IPS-20b (cell line): Measurements from ENCODE around the gene CCR5AS.
"Not testable (repeated sequence)": the region's sequence is repeated elsewhere in the genome, so short reads cannot be mapped to it uniquely, and the experiment has no call there.

ENCODE experiments used
- H3K27ac ChIP-seq: one replicate; pipeline ENCODE4 v1.5.1; 2013; ENCODE audit warnings: low read length
- H3K27me3 ChIP-seq: 2 replicates; pipeline ENCODE4 v1.6.1; 2013; ENCODE audit warnings: mild to moderate bottlenecking, low read length, inconsistent platforms; ENCODE audit not compliant: insufficient read depth
- H3K36me3 ChIP-seq: 2 replicates; pipeline ENCODE4 v1.6.1; 2013; ENCODE audit warnings: low read depth, mild to moderate bottlenecking, inconsistent platforms, low read length, moderate library complexity; ENCODE audit not compliant: insufficient read depth
- H3K4me1 ChIP-seq: 2 replicates; pipeline ENCODE4 v1.6.1; 2013; ENCODE audit warnings: mild to moderate bottlenecking, control low read depth, inconsistent platforms, low read length, moderate library complexity; ENCODE audit not compliant: insufficient read depth
- H3K4me3 ChIP-seq: 2 replicates; pipeline ENCODE4 v1.5.1; 2013; ENCODE audit warnings: mild to moderate bottlenecking, low read length, inconsistent platforms
- H3K9ac ChIP-seq: 2 replicates; pipeline ENCODE4 v1.6.1; 2013; ENCODE audit warnings: low read depth, mild to moderate bottlenecking, inconsistent platforms, low read length, moderate library complexity
- H3K9me3 ChIP-seq: 2 replicates; pipeline ENCODE4 v1.6.1; 2013; ENCODE audit warnings: mild to moderate bottlenecking, low read depth, low read length, inconsistent platforms; ENCODE audit not compliant: insufficient read depth

The CCR5AS gene

DNA sequence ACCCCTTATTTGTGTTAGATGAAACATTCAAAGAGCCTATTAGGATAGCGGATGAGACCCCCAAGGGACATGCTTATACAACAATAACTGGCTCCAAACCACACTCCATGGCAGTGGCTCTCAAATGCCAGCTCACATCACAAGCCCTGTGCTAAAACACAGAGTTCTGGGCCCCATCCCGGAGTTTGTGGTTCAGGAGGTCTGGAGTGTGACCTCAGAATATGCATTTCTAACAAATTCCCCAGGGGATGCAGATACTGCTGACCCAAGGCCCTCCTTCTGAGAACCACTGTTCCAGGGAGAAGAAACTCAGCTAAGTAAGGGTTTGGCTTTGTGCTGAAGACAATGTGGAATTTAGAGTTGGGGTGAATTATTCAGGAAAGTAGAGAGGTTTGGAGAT, 3.8 kb upstream of the CCR5AS start:
- H3K36me3 ChIP-seq, result no peaks in the 10 kb centered on the region
- no peaks in the 10 kb centered on the region for H3K9me3 ChIP-seq
- no peak overlapping the region for H3K9ac ChIP-seq
- H3K27ac ChIP-seq, result no peak overlapping the region
- H3K4me3 ChIP-seq, result no peak overlapping the region
- no peaks in the 10 kb centered on the region for H3K27me3 ChIP-seq
- H3K4me1 ChIP-seq, result no peaks in the 10 kb centered on the region

DNA sequence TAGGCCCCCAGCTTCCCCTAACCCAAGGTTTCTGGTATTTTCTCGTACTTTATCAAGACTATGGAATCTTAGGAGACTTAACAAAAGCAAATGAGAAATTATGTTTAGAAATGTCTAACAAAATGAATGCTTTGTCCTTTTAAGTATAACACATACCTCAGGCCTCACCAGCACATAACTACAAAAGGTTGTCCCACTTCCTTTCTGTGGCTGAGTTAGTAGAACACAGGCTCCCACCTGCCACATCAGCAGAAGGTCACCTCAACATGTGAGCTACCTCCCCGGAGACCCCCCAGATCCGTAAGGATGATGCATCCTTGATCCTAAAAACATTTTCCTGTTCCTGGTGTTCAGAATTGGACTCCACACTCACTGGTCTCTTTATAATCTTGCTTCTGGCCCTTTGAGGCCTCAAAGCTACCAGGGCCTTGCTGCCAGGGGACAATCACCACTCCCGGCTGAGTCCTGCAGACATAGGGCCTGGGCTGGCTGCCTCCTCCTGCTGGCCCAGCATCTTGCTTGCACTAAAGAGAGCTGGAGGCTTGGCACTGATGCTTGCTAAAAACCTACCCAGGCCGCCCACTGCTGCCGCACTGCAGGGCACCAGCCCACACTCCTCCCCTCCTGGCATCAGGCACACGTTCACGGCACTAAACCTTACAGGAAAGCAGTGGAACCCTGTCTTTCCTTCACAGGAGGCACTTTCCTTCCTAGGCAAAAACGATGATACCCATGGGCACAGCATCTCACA, 3.0 kb upstream of the CCR5AS start:
- Histone ChIP-seq H3K36me3 (no peaks in the 10 kb centered on the region), H3K27ac (no peak overlapping the region), H3K4me3 (no peak overlapping the region), H3K9me3 (no peaks in the 10 kb centered on the region), H3K27me3 (no peaks in the 10 kb centered on the region), H3K4me1 (no peaks in the 10 kb centered on the region), H3K9ac (no peak overlapping the region)

DNA sequence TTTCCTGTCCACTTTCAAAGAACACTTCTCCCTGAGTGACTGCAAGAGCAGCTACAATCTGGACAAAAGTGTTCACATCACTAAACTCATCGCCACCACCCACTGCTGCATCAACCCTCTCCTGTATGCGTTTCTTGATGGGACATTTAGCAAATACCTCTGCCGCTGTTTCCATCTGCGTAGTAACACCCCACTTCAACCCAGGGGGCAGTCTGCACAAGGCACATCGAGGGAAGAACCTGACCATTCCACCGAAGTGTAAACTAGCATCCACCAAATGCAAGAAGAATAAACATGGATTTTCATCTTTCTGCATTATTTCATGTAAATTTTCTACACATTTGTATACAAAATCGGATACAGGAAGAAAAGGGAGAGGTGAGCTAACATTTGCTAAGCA, 2.0 kb upstream of the CCR5AS start:
- Histone ChIP-seq H3K27me3 (no peaks in the 10 kb centered on the region), H3K9ac (no peak overlapping the region), H3K27ac (no peak overlapping the region), H3K4me3 (no peak overlapping the region), H3K4me1 (no peaks in the 10 kb centered on the region), H3K9me3 (no peaks in the 10 kb centered on the region), H3K36me3 (no peaks in the 10 kb centered on the region)

DNA sequence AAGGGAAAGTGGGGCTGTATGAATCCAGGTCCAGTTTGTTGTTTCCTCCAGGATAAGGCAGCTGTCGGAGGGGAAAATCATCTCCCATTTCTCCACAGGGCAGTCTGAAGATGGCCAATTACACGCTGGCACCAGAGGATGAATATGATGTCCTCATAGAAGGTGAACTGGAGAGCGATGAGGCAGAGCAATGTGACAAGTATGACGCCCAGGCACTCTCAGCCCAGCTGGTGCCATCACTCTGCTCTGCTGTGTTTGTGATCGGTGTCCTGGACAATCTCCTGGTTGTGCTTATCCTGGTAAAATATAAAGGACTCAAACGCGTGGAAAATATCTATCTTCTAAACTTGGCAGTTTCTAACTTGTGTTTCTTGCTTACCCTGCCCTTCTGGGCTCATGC, 1.1 kb upstream of the CCR5AS start:
- Histone ChIP-seq H3K9ac (no peak overlapping the region), H3K4me1 (no peaks in the 10 kb centered on the region), H3K27ac (no peak overlapping the region), H3K9me3 (no peaks in the 10 kb centered on the region), H3K27me3 (no peaks in the 10 kb centered on the region), H3K36me3 (no peaks in the 10 kb centered on the region), H3K4me3 (no peak overlapping the region)

DNA sequence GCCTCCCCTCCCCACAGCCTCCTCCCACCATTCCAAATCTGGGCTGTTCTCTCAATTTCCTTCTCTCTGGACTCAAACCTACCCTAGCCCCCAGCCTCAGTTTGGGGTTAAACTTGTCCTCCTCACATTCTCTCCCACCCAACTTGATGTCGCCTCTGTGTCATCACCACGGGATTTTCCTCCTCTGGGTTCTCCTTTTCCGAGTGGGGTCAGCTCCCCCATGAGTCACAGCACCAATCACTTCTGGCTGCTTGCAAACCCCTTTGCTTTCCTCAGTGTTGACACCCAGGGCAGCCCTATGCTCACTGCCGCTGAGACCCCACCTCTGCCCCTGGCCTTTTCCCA, 451 bp downstream of the CCR5AS start:
- Histone ChIP-seq H3K9me3 (no peaks in the 10 kb centered on the region), H3K4me3 (no peak overlapping the region), H3K36me3 (no peaks in the 10 kb centered on the region), H3K27me3 (no peaks in the 10 kb centered on the region), H3K9ac (no peak overlapping the region), H3K27ac (no peak overlapping the region), H3K4me1 (no peaks in the 10 kb centered on the region)

DNA sequence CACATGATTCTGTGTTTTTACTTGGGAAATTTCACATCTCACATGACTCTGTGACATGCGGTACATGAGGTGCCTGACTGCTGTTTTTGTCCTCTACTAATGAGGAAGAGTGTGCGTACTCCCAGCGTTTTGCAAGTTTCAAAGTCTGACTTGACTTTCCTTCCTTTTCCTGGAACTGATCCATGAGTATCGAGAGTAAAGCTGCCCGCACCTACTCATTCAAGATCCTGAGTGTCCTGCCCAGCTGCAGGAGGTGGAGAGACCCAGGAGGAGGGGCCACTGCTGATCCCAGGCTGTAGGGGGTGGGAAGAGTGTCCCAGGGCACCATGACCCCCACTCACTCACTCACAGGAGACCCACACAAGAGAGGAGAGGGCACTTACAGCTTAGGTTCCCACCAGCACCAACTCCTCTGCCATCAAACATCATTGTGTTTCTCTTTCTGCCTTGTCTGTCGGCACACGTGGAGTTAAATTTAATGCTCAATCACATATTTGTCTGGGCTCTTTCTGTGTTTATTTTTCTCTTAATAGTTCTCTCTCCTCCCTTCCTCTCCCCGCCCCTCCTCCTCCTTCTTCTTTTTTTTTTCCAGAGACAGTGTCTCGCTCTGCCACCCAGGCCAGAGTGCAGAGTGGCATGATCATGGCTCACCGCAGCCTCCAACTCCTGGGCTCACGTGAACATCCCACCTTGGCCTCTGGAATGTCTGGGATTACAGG, 1.4 kb downstream of the CCR5AS start:
- H3K4me1 ChIP-seq, result no peaks in the 10 kb centered on the region
- H3K36me3 ChIP-seq, result no peaks in the 10 kb centered on the region
- no peaks in the 10 kb centered on the region for H3K9me3 ChIP-seq
- H3K27me3 ChIP-seq, result no peaks in the 10 kb centered on the region
- H3K4me3 ChIP-seq, result no peak overlapping the region
- H3K9ac ChIP-seq, result no peak overlapping the region
- no peak overlapping the region for H3K27ac ChIP-seq

DNA sequence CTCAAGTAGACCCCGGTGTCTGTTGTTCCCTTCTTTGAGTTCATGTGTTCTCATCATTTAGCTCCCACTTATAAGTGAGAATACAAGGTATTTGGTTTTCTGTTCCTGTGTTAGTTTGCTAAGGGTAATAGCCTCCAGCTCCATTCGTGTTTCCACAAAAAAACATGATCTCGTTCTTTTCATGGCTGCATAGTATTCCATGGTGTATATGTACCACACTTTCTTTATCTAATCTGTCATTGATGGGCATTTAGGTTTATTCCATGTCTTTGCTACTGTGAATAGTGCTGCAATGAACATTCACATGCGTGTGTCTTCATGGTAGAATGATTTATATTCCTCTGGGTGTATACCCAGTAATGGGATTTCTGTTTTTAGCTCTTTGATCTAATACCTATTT, 4.0 kb downstream of the CCR5AS start:
- not testable (repeated sequence) for H3K4me3 ChIP-seq, H3K36me3 ChIP-seq, H3K27ac ChIP-seq, H3K27me3 ChIP-seq, H3K9ac ChIP-seq, H3K9me3 ChIP-seq, H3K4me1 ChIP-seq

DNA sequence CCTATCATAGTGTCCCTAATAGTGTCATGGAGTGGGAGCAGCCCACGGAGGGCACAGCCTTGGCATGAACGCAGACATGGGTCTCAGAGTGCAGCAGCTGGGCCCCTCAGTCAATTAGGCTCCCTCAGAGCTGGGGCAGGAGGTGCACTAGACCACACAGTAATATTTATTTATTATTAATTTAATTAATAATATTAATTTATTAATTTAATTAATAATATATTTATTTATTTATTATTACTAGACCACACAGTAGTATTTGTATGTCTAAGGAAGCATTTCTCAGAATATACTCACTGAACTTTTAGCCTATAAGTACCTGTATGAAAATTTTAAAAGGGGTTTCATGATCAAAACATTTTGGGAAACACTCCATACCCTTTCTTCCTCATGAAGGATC, 5.3 kb downstream of the CCR5AS start:
- H3K9me3 ChIP-seq, result no peaks in the 10 kb centered on the region
- H3K4me3 ChIP-seq, result no peak overlapping the region
- no peaks in the 10 kb centered on the region for H3K4me1 ChIP-seq
- no peaks in the 10 kb centered on the region for H3K27me3 ChIP-seq
- H3K9ac ChIP-seq, result no peak overlapping the region
- H3K36me3 ChIP-seq, result no peaks in the 10 kb centered on the region
- no peak overlapping the region for H3K27ac ChIP-seq

DNA sequence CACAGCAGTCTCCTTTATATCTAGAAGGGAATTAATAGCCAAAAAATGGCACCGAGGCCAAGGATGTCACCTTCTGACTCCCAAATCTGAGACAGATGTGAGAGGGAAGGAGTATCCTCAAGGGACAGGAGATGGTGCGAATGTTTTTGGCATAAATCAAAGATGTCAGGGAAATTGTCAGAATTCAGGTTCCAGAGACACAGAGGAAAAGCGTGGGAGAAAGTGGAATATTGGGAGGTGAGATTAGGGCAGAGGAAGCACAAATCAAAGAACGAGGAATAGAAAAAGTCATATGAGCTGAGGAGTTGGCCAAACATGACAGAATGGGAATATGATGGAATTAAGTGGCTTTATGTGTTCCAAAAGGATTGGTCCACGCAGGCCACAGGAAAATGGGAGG, 6.0 kb downstream of the CCR5AS start:
- H3K4me1 ChIP-seq, result no peaks in the 10 kb centered on the region
- H3K27ac ChIP-seq, result no peak overlapping the region
- H3K4me3 ChIP-seq, result no peak overlapping the region
- no peaks in the 10 kb centered on the region for H3K9me3 ChIP-seq
- no peak overlapping the region for H3K9ac ChIP-seq
- no peaks in the 10 kb centered on the region for H3K27me3 ChIP-seq
- no peaks in the 10 kb centered on the region for H3K36me3 ChIP-seq

DNA sequence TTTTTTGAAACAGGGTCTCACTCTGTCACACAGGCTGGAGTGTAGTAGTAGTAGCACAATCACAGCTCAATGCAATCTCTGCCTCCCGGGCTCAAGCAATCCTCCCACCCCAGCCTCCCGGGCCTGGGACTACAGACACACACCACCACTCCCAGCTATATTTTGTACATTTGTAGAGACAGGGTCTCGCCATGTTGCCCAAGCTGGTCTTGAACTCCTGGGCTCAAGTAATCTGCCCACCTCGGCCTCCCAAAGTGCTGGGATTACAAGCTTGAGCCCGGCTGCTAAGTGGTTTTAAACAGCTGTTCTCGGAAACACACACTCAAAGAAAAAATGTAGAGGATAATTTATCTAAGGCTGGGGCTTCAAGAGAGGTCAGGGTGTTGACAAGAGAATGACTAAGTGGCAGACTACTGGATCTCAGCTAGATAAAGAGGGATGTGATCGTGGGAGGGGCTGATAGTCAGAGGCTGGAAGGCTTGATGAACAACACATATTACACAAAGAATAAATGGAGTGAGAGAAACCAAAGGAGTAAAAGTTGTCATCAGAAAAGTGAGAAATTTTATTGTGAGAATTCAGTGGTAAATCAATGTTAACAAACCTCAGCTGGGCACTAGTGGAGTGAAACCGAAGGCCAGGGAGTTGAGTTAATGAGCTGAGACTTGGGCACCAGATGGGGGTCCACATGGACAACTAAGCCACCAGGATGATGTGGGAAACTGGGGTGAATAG, 6.7 kb downstream of the CCR5AS start:
- Histone ChIP-seq H3K9ac (no peak overlapping the region), H3K27ac (no peak overlapping the region), H3K27me3 (no peaks in the 10 kb centered on the region), H3K36me3 (no peaks in the 10 kb centered on the region), H3K4me3 (no peak overlapping the region), H3K4me1 (no peaks in the 10 kb centered on the region), H3K9me3 (no peaks in the 10 kb centered on the region)

DNA sequence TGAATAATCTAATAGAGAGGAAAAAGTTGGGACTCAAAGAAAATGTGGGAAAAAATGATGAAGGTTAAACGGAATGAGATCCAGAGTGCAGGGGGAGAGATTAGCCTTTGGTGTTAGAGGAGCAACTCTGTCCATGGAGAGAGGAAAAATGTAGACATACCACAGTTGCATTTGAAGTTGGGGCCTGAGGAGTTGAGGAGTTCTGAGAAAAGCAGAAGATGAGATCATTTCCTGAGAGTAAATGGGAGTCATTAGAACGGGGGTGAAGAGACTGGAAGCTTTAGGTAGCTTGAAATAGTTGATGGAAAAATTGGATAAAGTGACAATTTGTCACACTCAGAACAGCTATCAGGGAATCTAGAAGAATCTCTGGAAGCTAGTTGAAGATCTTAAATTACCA, 7.3 kb downstream of the CCR5AS start:
- Histone ChIP-seq H3K9me3 (no peaks in the 10 kb centered on the region), H3K9ac (no peak overlapping the region), H3K27ac (no peak overlapping the region), H3K27me3 (no peaks in the 10 kb centered on the region), H3K36me3 (no peaks in the 10 kb centered on the region), H3K4me1 (no peaks in the 10 kb centered on the region), H3K4me3 (no peak overlapping the region)

DNA sequence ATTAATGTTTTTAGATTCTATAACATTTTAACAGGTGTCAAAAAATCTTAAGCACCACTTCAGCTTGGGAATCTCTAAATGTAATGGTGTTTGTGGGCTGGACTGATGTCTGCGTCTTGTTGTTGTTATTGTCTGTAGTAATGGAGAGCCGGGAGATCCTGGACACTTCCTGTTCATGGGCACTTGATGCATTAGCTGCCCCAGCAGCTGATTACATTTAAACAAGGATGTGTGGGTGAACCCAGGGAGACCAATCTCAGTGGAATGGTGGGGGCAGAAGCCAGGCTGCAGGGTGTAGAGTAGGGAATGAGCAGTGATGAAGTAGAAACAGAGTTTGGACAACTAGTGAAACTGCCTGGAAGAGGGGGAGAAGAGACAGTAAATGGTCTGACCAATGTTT, 7.8 kb downstream of the CCR5AS start:
- no peaks in the 10 kb centered on the region for H3K9me3 ChIP-seq
- H3K9ac ChIP-seq, result no peak overlapping the region
- H3K36me3 ChIP-seq, result no peaks in the 10 kb centered on the region
- no peaks in the 10 kb centered on the region for H3K27me3 ChIP-seq
- H3K4me1 ChIP-seq, result no peaks in the 10 kb centered on the region
- no peak overlapping the region for H3K4me3 ChIP-seq
- no peak overlapping the region for H3K27ac ChIP-seq
